GM18517 (cell line): ENCODE results near the gene RBM42.
"Not testable (repeated sequence)": the region's sequence is repeated elsewhere in the genome, so short reads cannot be mapped to it uniquely, and the experiment has no call there.

Source experiments
- ATAC-seq: cut with Tn5 transposase; IDR thresholded peaks from one replicate; pipeline ENCODE4 v1.9.1; 2021; ENCODE audit warnings: mild to moderate bottlenecking, moderate library complexity; ENCODE audit not compliant: unreplicated experiment

The RBM42 gene

GRCh38 chr19:35628565-35629331, at the start of gene RBM42:
RBM42 (plus strand) TSS chr19:35629036; CDS start chr19:35629154, 118 bp downstream.
- peak; percentile 92 for ATAC-seq

- no peak for ATAC-seq
Observed at GRCh38 chr19:35582760-35583159, 46.1 kb upstream of the RBM42 start.

- ATAC-seq = no peak
Observed at GRCh38 chr19:35585848-35586247, 43.0 kb upstream of the RBM42 start, which contains the start of gene PMIS2. PMIS2 (plus strand) TSS chr19:35586173; CDS start chr19:35586260, 87 bp downstream.

GRCh38 chr19:35587321-35587720, 41.5 kb upstream of the RBM42 start:
- ATAC-seq = no peak

GRCh38 chr19:35590875-35591274, 38.0 kb upstream of the RBM42 start:
- ATAC-seq = no peak

GRCh38 chr19:35592226-35592625, 36.6 kb upstream of the RBM42 start:
- no peak for ATAC-seq

GRCh38 chr19:35595026-35595425, 33.8 kb upstream of the RBM42 start:
- not testable (repeated sequence) for ATAC-seq

GRCh38 chr19:35595928-35596327, 32.9 kb upstream of the RBM42 start:
- ATAC-seq = no peak

GRCh38 chr19:35596366-35596999, 32.4 kb upstream of the RBM42 start:
- peak; percentile 65 for ATAC-seq

GRCh38 chr19:35601971-35602370, 26.9 kb upstream of the RBM42 start:
- ATAC-seq = no peak

GRCh38 chr19:35604436-35604835, 24.4 kb upstream of the RBM42 start:
- not testable (repeated sequence) for ATAC-seq

- not testable (repeated sequence) for ATAC-seq
Observed at GRCh38 chr19:35607170-35607569, 21.7 kb upstream of the RBM42 start.

GRCh38 chr19:35607661-35608060, 21.2 kb upstream of the RBM42 start:
- no peak for ATAC-seq

GRCh38 chr19:35608251-35608650, 20.6 kb upstream of the RBM42 start:
- ATAC-seq = no peak

GRCh38 chr19:35609851-35610353, 18.9 kb upstream of the RBM42 start:
- no peak for ATAC-seq

GRCh38 chr19:35612224-35612558, 16.6 kb upstream of the RBM42 start:
- ATAC-seq = peak; percentile 3

GRCh38 chr19:35612559-35613321, 16.1 kb upstream of the RBM42 start, which contains the start of gene HAUS5:
HAUS5 (plus strand) TSS chr19:35612735; CDS start chr19:35612795, 60 bp downstream.
- ATAC-seq = peak; percentile 68

- ATAC-seq = no peak
Observed at GRCh38 chr19:35613574-35613973, 15.3 kb upstream of the RBM42 start.

GRCh38 chr19:35615036-35615435, 13.8 kb upstream of the RBM42 start:
- ATAC-seq = no peak

- no peak for ATAC-seq
Observed at GRCh38 chr19:35618857-35619256, 10.0 kb upstream of the RBM42 start.

GRCh38 chr19:35619290-35619923, 9.4 kb upstream of the RBM42 start:
- ATAC-seq = no peak
